H1 (cell line): Measurements from ENCODE around the gene HOXB13.

ENCODE experiments used
- CTCF ChIP-seq, 3 experiments: IDR thresholded peaks; 1 replicate in 2 of 3; 2 replicates in 1 of 3; pipeline versions ENCODE4 v1.5.1 to v1.6.1; 2011; ENCODE audit warnings: low read length in 3 of 3, mild to moderate bottlenecking in 3 of 3, inconsistent platforms in 2 of 3, low read depth in 1 of 3, moderate library complexity in 1 of 3; ENCODE audit not compliant: insufficient read depth in 1 of 3; ENCODE audit errors: control extremely low read depth in 1 of 3
- EGR1 ChIP-seq: IDR thresholded peaks from 2 replicates; pipeline ENCODE4 v1.6.1; 2011; ENCODE audit warnings: low read depth, low read length, borderline replicate concordance
- EZH2 ChIP-seq: fragments of 200-600 bp; sonication (generic); IDR thresholded peaks from 2 replicates; pipeline ENCODE4 v1.7.1; 2012; ENCODE audit warnings: low read depth, mild to moderate bottlenecking, moderate library complexity, low read length, inconsistent platforms; ENCODE audit not compliant: severe bottlenecking
- RAD21 ChIP-seq, 2 experiments: IDR thresholded peaks in 1 of 2; conservative IDR thresholded peaks in 1 of 2; 2 replicates each; pipeline ENCODE4 v1.6.1; 2011; ENCODE audit warnings: low read depth in 2 of 2, low read length in 2 of 2, improper control_type of control experiment in 1 of 2, inconsistent platforms in 1 of 2, mild to moderate bottlenecking in 1 of 2, moderate library complexity in 1 of 2
- SP1 ChIP-seq: IDR thresholded peaks from 2 replicates; pipeline ENCODE4 v1.6.1; 2011; ENCODE audit warnings: low read depth, low read length
- SUZ12 ChIP-seq: fragments of 200-600 bp; sonication (generic); IDR thresholded peaks from 2 replicates; pipeline ENCODE4 v1.6.1; 2012; ENCODE audit warnings: mild to moderate bottlenecking, inconsistent platforms, low read length, moderate library complexity, mixed read lengths
- TBP ChIP-seq: IDR thresholded peaks from 2 replicates; pipeline ENCODE4 v1.6.1; 2011; ENCODE audit warnings: low read depth, low read length, improper control_type of control experiment
- TCF12 ChIP-seq: IDR thresholded peaks from 2 replicates; pipeline ENCODE4 v1.6.1; 2011; ENCODE audit warnings: low read depth, mild to moderate bottlenecking, low read length

- TF ChIP-seq CTCF (IDR thresholded peaks at IDR 0.05; ENCODE audit: control extremely low read depth in 1 of 3, insufficient read depth in 1 of 3, low read depth in 1 of 3, low read length in 3 of 3) (no peak), TCF12 (no peak), SUZ12 (no peak), TBP (no peak), EZH2 (no peak), SP1 (no peak), RAD21 (IDR thresholded peaks at IDR 0.05 in 1 of 2, conservative IDR thresholded peaks at IDR 0.05 in 1 of 2; ENCODE audit: low read depth in 2 of 2, low read length in 2 of 2) (no peak), EGR1 (no peak)
Measured at GRCh38 chr17:48725004-48725287, 3.6 kb downstream of the HOXB13 start.
